ENCODE data around the gene CTXN1.
"Not testable (repeated sequence)": the region's sequence is repeated elsewhere in the genome, so short reads cannot be mapped to it uniquely, and the experiment has no call there.

GRCh38 chr19:7918062-7918614, 7.8 kb downstream of the CTXN1 start:
- not testable (repeated sequence) for TF ChIP-seq CTCF (IDR thresholded peaks at IDR 0.05; ENCODE audit: poor library complexity); EZH2phosphoT487 (IDR thresholded peaks at IDR 0.05; ENCODE audit: low read depth, severe bottlenecking, unreplicated experiment)
